ENCODE measurements around the gene ANKRD24.
A peak's percentile ranks its signal among the peaks of the same experiment; 100 is the strongest.
"Not testable (repeated sequence)": the region's sequence is repeated elsewhere in the genome, so short reads cannot be mapped to it uniquely, and the experiment has no call there.

Gene ANKRD24

DNA sequence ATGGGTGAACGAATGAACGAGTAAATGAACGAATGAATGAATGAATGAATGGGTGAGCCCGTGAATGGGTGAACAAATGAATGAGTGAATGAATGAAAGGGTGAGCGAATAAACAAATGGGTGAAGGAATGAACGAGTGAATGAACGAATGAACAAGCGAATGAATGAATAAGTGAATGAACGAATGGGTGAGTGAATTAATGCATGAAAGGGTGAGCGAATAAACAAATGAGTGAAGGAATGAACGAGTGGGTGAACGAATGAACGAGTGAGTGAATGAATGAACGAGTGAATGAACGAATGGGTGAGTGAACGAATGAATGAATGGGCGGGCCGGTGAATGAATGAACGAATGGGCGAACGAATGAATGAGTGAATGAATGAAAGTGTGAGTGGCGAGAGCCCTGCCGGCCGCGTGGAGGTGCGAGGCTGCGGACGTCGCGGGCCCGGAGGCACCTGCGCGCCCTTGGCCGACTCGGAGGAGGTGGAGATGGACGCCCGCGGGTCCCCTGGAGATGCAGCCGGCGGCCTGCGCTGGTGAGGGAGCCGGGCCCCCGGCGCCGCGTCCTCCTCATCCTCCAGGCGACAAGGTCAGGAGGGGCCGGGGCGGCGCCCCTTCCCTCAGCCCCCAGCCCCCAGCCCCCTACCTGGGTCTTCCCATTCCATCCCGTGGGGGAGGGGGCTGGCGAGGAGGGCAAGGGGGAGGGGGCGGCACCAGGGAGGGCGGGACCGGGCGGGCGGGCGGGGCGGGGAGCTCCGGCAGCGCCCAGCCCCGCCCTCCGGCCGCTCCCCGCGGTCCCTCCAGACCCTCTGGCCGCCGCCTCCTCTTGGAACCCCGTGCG, 15.4 kb downstream of the ANKRD24 start:
- DNase-seq (ENCODE audit: low spot score): no peak

DNA sequence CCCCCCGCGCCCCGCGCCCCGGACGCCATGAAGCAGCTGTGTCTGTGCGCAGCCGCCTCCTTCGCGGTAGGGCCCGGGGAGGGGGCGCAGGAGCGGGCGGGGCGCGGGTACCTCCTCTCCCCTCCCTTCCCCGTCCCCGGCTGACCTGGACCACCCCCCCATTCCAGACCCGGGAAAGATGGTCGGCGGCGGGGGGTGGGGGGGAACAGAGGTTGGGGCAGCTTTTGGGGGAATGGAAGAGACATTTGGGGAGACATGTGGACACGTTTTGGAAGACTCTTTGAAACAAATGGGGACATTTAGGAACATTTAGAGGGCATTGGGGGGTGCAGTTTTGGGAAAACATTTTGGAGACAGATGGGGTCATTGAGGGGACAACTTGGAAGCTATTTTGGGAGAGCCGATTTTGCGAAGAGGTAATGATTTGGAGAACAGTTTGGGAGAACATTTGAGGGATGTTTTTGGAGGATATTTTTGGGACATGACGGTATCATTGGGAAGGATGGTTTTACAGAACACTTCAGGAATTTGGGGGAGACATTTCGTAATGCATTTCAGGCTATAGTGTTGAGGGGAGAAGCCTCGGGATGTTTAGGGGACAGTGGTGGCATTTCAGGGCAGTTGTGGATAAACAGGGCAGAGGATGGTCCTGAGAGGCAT, 16.1 kb downstream of the ANKRD24 start:
- DNase-seq (ENCODE audit: low spot score): no peak

DNA sequence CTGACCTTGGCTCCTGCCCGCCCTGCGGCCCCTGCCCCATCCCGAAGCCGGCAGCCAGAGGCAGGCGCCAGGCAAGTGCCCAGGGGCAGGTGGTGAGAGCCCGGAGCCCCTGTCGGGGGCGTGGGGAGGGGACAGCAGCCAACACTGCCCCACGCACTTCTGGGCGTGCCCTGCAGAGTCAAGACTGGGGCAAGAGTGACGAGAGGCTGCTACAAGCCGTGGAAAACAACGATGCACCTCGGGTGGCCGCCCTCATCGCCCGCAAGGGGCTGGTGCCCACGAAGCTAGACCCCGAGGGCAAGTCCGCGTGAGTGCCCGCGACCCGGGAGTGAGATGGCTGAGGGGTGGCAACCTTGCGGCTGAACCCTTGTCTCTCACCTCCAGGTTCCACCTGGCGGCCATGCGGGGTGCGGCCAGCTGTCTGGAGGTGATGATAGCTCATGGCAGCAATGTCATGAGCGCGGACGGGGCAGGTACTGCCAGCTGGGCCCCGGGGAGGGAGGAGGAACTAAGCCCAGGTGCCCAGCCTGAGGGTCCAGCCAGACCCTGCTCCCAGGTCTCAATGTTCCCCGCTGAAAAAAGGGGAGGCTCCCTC, 17.3 kb downstream of the ANKRD24 start:
- DNase-seq (ENCODE audit: low spot score): no peak

DNA sequence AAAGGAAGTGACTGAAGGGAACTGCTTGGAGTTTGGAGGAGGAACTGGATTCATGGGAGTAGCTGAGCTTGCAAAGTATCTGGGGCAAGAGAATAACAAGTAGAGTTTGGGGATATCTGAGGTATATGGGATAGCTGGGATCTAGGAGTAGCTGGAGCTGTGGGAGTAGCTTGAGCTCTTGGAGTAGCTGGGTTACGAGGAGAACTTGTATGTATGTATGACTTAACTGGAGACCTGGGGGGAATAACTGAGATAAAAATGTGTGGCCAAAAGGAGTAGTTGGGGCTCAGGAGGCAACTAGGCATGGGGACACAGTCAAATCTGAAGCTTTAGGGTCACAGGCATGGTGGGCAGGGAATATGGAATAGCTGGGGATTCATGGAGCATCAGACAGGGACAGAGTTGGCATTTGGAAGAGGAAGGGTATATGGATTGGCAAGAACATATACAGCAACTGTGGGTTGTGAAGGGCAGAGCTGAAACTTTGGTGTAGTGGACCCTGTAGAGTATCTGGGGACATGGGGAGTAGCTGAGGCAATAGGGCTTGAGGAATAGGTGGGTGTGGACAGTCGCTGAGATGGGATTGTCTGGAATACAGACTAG, 18.6 kb downstream of the ANKRD24 start:
- DNase-seq (ENCODE audit: low spot score): no peak

DNA sequence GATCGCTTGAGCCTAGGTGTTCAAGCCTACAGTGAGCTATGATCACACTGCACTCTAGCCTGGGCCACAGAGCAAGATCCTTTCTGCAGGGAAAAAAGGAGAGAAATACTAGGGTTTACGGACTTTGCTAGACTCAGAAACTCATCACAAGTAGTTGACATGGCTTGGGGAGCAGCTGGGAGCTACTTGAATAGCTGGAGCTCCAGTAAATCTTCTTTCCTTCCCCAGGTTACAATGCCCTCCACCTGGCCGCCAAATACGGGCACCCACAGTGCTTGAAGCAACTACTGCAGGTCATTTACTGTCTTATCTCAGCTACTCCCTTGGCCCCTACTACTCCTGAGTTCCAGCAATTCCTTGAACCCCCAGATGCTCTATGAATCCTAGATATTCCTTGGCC, 19.3 kb downstream of the ANKRD24 start:
- no peak for DNase-seq (ENCODE audit: low spot score)

DNA sequence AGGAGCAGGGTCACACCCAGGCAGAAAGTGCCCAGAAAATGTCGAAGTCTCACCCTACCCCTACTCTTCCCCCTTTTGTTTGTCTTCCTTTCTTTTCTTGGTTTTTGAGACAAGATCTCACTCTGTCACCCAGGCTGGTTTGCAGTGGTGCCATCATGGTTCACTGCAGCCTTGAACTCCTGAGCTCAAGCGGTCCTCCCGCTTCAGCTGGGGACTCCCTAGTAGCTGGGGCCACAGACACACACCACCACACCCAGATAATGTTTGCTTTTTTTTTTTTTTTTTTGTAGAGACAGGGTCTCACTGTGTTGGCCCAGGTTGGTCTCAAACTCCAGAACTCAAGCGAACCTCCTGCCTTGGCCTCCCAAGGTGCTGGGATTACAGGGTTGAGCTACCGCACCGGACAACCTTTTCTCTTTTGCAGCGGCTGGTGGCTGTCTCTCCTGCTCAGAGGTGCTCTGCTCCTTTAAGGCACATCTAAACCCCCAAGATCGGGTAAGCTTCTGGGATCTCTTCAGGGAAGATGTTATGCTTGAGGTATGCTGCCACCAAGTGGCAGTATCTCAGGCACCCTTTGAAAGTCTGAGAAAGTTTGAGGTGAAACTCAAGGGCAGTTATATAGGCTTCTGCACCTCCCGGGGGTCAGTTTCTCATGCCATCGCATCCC, 24.5 kb downstream of the ANKRD24 start:
- no peak for DNase-seq (ENCODE audit: low spot score)

DNA sequence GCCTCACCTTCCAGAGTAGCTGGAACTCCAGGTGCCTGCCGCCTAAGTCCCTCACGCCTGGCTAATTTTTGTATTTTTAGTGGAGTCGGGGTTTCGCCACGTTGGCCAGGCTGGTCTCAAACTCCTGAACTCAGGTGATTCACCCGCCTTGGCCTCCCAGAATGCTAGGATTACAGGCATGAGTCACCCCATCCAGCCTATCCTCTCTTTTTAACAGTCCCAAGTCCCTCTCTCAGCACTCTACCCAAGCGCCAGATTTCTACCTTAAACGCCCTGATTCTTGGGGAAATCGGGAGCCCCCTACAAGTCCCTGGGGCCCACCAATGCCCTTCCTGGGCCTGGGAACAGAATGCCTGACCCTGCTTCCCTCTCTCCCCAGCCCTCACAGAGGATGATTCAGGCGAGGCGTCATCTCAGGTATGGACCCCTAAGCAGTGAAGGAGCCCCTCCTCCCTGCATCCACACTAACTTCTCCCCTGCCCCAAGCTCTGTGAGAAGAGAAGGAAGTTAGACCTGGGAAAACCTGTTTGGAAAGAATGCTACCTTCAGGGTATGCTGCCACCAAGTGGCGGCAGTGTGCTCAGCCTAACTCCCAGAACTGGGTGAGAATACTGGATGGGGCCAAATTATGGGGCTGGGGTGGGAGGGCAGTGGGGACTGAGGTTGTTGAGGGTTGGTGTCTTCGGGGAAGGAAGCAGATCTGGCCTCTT, 26.1 kb downstream of the ANKRD24 start:
- DNase-seq (ENCODE audit: low spot score): no peak

DNA sequence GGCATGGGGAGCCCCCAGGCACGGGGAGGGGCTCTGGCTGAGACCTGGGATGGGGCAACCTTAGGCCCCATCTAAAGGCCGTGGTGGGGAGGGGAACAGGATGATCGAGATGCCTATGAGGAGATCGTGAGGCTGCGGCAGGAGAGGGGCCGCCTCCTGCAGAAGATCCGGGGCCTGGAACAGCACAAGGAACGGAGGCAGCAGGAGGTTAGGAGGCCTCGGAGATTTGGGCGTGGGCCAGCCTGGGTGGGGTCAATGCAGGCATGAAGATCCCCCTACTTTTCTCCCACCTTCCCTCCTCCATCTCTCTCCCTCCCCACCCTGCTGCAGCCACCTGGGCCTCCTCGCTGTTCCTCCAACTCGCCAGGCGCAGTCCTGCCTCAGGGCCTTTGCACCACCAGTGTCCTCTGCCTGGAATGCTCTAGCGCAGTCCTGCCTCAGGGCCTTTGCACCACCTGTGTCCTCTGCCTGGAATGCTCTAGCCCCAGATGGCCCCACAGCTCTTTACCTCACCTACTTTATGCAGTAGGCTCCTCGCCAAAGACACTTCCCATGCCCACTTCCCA, 27.8 kb downstream of the ANKRD24 start:
- DNase-seq (ENCODE audit: low spot score): no peak

DNA sequence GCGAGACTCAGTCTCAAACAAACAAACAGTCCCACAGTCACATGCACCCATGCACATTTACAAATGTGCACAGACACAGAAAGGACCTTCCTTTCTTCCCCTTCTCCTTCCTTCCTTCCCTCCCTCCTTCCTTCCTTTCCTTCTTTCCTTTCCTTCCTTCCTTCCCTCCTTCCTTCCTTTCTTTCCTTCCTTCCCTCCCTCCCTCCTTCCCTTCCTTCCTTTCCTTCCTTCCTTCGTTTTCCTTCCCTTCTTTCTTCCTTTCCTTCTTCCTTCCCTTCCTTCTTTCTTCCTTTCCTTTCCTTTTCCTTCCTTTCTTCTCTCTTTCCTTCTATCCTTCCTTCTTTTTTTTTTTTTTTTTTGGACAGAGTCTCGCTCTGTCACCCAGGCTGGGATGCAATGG, 30.6 kb downstream of the ANKRD24 start:
- no peak for DNase-seq (ENCODE audit: low spot score)

DNA sequence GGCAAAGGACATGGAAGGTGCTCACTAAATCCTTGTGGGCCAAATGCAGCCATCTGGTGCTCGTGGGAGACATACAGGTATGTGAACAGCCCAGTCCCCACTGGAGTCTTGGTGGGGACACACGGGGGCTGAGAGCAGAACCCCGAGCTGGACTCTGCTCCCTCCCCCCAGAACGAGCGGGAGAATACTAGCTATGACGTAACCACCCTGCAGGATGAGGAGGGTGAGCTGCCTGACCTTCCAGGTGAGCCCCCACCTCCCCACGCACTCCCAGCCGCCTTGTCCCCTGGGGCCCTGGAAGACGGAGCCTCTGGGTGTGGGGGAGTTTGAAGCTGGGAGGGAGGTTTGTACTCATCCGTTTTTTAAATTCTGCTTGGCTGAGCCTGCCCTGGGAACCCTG, 33.3 kb downstream of the ANKRD24 start:
- DNase-seq (ENCODE audit: low spot score): no peak

DNA sequence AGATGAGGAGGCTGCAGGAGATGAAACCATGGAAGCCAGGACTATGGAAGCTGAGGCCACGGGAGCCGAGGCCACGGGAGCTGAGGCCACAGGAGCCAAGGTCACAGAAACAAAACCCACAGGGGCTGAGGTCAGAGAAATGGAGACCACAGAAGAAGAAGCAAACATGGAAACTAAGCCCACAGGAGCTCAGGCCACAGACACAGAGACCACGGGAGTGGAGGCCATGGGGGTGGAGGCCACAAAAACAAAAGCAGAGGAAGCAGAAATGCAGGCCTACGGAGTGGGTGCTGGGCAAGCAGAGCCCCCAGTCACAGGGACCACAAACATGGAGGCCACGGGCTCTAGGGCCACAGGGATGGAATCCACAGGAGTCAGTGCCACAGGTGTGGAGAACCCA, 34.4 kb downstream of the ANKRD24 start:
- DNase-seq (ENCODE audit: low spot score): no peak

DNA sequence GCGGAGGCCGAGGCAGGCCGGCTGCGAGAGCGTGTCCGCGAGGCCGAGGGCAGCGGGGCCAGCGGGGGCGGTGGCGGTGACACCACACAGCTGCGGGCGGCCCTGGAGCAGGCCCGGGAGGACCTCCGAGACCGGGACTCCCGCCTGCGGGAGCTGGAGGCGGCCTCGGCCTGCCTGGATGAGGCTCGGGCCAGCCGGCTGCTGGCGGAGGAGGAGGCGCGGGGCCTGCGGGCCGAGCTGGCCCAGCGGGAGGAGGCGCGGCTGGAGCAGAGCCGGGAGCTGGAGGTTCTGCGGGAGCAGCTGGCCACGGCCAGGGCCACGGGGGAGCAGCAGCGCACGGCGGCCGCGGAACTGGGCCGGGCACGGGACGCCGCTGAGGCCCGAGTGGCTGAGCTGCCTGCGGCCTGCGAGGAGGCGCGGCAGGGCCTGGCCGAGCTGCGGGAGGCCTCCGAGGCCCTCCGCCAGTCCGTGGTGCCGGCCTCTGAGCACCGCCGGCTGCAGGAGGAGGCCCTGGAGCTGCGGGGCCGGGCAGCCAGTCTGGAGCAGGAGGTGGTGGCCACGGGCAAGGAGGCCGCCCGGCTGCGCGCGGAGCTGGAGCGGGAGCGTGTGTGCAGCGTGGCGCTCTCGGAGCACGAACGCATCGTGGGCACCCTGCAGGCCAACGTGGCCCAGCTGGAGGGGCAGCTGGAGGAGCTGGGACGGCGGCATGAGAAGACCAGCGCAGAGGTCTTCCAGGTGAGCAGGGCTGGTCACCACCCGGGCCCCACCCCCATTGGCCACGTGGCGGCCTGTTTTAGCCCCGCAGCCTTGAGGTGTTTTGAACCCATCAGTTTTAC, 35.2 kb downstream of the ANKRD24 start:
- DNase-seq (ENCODE audit: low spot score): no peak

DNA sequence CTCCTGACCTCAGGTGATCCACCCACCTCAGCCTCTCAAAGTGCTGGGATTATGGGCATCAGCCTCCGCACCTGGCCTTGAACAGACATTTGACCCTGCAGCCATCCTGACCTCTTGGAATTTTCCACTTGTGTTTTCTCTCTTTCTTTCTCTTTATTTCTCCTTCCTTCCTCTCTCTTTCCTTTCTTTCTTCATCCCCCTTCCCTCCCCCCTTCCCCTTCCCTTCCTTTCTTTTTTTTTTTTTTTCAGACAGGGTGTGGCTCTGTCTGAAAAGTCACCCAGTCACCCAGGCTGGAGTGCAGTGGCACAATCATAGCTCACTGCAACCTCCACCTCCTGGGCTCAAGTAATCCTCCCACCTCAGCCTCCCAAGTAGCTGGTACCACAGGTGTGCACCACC, 36.0 kb downstream of the ANKRD24 start:
- not testable (repeated sequence) for DNase-seq (ENCODE audit: low spot score)

DNA sequence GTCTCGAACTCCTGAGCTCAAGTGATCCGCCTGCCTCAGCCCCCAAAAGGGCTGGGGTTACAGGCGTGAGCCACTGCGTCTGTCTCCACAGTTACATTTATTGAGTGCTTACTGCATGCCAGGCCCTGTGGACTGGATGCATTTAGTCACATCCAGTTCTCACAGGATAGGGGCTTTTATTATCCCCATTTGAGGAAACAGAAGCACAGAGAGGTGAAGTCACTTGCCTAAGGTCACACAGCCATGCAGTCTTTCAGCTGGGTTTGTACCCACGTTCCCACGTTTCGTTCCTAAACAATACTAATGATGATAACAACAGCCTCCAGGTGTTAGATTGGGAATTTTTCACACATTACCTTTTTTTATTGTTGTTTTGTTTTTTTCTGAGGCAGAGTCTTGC, 37.7 kb downstream of the ANKRD24 start:
- no peak for DNase-seq (ENCODE audit: low spot score)

DNA sequence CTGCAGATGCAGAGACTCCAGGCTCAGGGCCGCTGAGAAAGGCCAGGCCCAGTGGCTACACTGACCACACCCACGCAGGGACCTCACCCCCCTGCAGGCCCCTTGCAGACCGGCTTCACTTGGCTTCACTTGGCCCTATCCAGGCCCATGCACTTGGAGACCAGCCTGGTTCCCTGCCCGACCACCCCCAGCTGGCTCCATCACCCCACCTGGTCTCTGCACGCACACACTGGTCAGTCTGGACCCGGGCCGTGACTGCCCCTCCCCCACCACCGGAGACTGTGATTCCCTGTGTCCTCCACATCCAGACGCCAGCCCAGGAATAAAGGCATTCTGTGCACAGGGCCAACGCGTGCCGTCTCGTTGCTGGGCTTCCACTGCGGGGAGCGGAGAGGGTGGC, 42.0 kb downstream of the ANKRD24 start:
- DNase-seq (ENCODE audit: low spot score): no peak

DNA sequence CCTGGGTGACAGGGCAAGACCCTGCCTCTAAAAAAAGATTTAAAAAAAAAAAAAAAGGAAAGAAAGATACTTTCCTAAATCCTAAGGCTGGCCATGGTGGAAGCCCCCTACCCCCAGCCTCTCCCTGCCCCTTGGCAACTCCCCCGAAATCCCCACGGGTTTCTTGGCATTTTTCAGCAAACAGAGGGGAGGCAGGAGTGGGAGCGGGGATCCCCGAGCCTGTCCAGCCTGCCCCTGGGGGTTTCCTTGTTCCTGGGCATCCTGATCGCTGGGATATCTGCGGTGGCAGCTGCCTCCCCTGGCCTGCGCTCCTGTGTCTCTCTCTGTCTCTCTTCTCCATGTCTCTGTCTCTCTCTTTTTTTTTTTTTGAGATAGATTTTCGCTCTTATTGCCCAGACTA, 43.4 kb downstream of the ANKRD24 start:
- no peak for DNase-seq (ENCODE audit: low spot score)

DNA sequence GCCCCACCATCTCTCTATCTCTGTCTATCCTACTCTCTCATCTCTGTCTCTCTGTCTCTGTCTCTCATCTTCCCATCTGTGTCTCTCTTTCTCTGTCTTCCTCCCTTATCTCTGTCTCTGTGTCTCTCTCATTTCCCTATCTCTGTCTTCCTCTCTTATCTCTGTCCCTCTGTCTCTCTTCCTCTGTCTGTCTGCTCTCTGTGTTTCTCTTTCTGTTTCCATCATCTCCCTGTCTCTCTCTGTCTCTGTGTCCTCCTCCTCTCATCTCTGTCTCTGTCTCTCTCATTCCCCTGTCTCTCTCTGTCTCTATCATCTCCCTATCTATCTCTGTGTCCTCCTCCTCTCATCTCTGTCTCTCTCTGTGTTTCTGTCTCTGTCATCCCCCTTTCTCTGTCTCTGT, 45.3 kb downstream of the ANKRD24 start:
- DNase-seq (ENCODE audit: low spot score): no peak

DNA sequence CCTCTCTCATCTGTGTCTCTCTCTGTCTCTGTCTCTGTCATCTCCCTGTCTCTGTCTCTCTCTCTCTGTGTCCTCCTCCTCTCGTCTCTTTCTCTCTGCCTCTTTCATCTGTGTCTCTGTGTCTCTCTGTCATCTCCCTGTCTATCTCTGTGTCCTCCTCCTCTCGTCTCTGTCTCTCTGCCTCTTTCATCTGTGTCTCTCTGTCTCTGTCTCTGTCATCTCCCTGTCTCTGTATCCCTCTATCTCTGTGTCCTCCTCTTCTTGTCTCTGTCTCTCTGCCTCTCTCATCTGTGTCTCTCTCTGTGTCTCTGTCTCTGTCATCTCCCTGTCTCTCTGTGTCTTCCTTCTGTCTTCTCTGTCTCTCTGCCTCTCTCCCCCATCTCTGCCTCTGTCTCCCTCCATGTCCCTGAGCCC, 46.3 kb downstream of the ANKRD24 start:
- no peak for DNase-seq (ENCODE audit: low spot score)

DNA sequence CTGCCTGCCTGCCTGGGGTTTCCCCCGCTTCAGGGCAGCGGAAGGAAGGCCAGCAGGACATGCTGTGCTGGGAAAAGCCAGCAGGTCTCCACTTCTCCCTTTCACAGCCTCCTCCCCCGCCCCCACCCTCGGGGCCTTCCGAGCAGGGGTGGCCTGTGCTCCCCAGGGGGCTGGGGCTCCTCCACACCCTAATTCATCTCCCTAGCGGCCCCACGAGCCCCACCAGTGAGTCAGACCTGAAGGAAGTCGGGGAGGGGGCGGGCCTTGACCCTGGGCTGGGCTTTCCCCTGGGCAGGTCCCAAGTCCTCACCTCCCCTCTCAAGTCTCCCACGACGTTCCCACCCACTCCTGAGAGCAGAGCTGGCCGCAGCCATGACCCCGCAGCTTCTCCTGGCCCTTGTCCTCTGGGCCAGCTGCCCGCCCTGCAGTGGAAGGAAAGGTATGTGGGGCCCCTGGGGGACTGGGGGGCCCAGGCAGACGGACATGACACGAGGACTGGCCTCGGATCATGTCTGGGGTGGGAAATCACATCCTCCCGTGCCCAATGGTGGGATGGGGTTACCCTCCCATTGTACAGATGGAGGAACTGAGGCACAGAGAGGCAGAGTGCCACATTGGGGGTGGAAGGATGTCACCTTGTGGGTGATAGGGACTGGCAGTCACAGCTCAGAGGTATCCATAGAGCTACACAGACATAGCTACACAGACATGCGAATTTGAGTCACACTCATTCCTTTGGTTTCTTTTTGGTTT, 46.9 kb downstream of the ANKRD24 start, which contains the start of gene EBI3:
Gene EBI3, plus strand, starts transcription at position 345 of the 753 bp plus-strand sequence. Its CDS starts 28 bp downstream, at position 373.
- peak; percentile 39 for DNase-seq (ENCODE audit: low spot score)

Measured in Ammon's horn (tissue), 1 donor.